Hepatocyte (in vitro differentiated cells): ENCODE data around the gene ANKRD10.

Experiments
- EZH2 ChIP-seq: fragments of 200-600 bp; sonication (generic); IDR thresholded peaks from 2 replicates; pipeline ENCODE4 v1.6.1; 2016; ENCODE audit warnings: antibody characterized with exemption, mild to moderate bottlenecking, borderline replicate concordance
- TF ChIP-seq, protein P1 (sequence below): fragments of 200-600 bp; sonication (generic); IDR thresholded peaks from 2 replicates; pipeline ENCODE4 v1.5.1; 2016; ENCODE audit warnings: antibody characterized with exemption, mild to moderate bottlenecking; ENCODE audit not compliant: poor library complexity

DNA sequence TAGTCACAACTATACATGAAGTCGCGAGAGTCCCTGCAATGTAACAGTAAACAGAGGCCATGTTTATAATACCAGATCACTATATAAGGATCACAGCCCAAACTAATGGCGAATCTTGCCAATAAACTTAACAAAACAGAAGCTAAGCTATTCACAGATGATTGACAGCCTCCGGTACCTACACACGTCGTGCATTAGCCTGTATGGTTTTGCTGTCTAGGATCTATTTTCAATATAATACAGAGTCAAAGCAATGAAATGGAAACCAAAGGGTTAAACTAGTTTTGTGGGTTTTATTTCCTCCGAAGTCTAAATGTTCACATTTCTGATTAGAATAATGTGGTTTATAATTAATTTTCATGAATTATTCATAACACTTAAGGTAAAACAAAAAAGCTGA lies 10.1 kb downstream of the ANKRD10 start:
- TF ChIP-seq, protein P1, sequence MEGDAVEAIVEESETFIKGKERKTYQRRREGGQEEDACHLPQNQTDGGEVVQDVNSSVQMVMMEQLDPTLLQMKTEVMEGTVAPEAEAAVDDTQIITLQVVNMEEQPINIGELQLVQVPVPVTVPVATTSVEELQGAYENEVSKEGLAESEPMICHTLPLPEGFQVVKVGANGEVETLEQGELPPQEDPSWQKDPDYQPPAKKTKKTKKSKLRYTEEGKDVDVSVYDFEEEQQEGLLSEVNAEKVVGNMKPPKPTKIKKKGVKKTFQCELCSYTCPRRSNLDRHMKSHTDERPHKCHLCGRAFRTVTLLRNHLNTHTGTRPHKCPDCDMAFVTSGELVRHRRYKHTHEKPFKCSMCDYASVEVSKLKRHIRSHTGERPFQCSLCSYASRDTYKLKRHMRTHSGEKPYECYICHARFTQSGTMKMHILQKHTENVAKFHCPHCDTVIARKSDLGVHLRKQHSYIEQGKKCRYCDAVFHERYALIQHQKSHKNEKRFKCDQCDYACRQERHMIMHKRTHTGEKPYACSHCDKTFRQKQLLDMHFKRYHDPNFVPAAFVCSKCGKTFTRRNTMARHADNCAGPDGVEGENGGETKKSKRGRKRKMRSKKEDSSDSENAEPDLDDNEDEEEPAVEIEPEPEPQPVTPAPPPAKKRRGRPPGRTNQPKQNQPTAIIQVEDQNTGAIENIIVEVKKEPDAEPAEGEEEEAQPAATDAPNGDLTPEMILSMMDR, result no peak
- no peak for TF ChIP-seq EZH2
